Transverse colon (tissue), 4 donors: ENCODE data around the gene CDPF1. TPM values are rescaled to one million over a fixed set of nuclear protein-coding genes. Genes with fewer than 3 reads are reported as not detected.
"Not testable (repeated sequence)": the region's sequence is repeated elsewhere in the genome, so short reads cannot be mapped to it uniquely, and the experiment has no call there.

ENCODE experiments used
- DNase-seq: peaks from one replicate; pipeline ENCODE4 v3.0.0-alpha.2; 2019
- H3K27ac ChIP-seq, 4 donors: fragments of 200-600 bp; sonication (generic); 2 replicates each; pipeline ENCODE4 v1.5.1; 2016 to 2018; ENCODE audit warnings: inconsistent platforms in 4 of 4
- H3K27me3 ChIP-seq: fragments of 200-600 bp; sonication (generic); 2 replicates; pipeline ENCODE4 v1.5.1; 2017; ENCODE audit warnings: inconsistent platforms
- H3K36me3 ChIP-seq, 4 donors: fragments of 200-600 bp; sonication (generic); 2 replicates each; pipeline ENCODE4 v1.5.1; 2017 to 2019; ENCODE audit warnings: inconsistent platforms in 4 of 4
- H3K4me1 ChIP-seq, 4 donors: fragments of 200-600 bp; sonication (generic); 2 replicates each; pipeline ENCODE4 v1.5.1; 2017 to 2020; ENCODE audit warnings: inconsistent platforms in 4 of 4
- H3K4me3 ChIP-seq, 4 donors: fragments of 200-600 bp; sonication (generic); 1 replicate in 1 of 4; 2 replicates in 3 of 4; pipeline versions ENCODE4 v1.5.1 to v1.6.1; 2017 to 2019; ENCODE audit warnings: inconsistent platforms in 4 of 4
- H3K9me3 ChIP-seq, 2 donors: fragments of 200-600 bp; sonication (generic); 2 replicates each; pipeline ENCODE4 v1.5.1; 2017 to 2019; ENCODE audit warnings: inconsistent platforms in 2 of 2
- CTCF ChIP-seq, 5 experiments: fragments of 200-600 bp in 3 of 5; fragments of 450-650 bp in 2 of 5; sonication (generic) in 3 of 5; IDR thresholded peaks; 1 replicate in 2 of 5; 2 replicates in 3 of 5; pipeline ENCODE4 v1.5.1; 2016 to 2017; ENCODE audit warnings: antibody characterized with exemption in 5 of 5, inconsistent platforms in 3 of 5, mild to moderate bottlenecking in 2 of 5, moderate library complexity in 1 of 5
- EP300 ChIP-seq: sonication (generic); formaldehyde crosslinking; IDR thresholded peaks from one replicate; pipeline ENCODE4 v1.6.1; 2017; ENCODE audit warnings: antibody characterized with exemption, low read depth
- POLR2A ChIP-seq: fragments of 450-650 bp; IDR thresholded peaks from one replicate; pipeline ENCODE4 v1.6.1; 2016; ENCODE audit warnings: antibody characterized with exemption, mild to moderate bottlenecking, moderate library complexity
- POLR2AphosphoS5 ChIP-seq, 3 donors: sonication (generic); formaldehyde crosslinking; IDR thresholded peaks; one replicate each; pipeline ENCODE4 v1.6.1; 2016; ENCODE audit warnings: antibody characterized with exemption in 3 of 3
- WGBS, 2 donors: methylation state at CpG; one replicate each; pipeline ENCODE4 v1.1.5; 2018; ENCODE audit warnings: low coverage in 1 of 2; 5-methylcytosine and 5-hydroxymethylcytosine counted together
- in situ Hi-C, 4 donors: fragments of 200-750 bp; cut with MboI; loops; one replicate each; pipeline versions ENCODE4 v1.15.0 to v1.15.1; 2017; ENCODE audit warnings: low sequenced_read_pairs in 3 of 4, low pct_ligation_motif_present in 1 of 4, low pct_unique_long_range_greater_than_20kb in 1 of 4
- intact Hi-C: fragments of 100-400 bp; cut with DNase I; formaldehyde crosslinking; loops from one replicate; pipeline ENCODE4 v1.15.1; 2023; ENCODE audit warnings: low total_unique reads
- total RNA-seq, 4 donors: library from RNA; depleted of rRNA; stranded (reverse); fragments of >200 nt; gene quantifications; one replicate each; pipeline ENCODE4 v1.1.0, GENCODE V29; 2016

Gene CDPF1
- total RNA-seq, 4 donors from 2014 or later: 8.2 to 11.9 (median 9.0) TPM; not detected in 1

GRCh38 chr22:46264520-46264919, 14.4 kb upstream of the CDPF1 start:
- H3K27me3 ChIP-seq, H3K36me3 ChIP-seq, H3K4me3 ChIP-seq, intact Hi-C loops, H3K9me3 ChIP-seq, in situ Hi-C loops: not testable (repeated sequence)
- DNase-seq: peak; percentile 74
- 60 to 74% methylated on average over 1 to 6 of the region's 6 CpGs for WGBS, 2 donors
- Histone ChIP-seq H3K27ac (peak overlapping the region; percentile 53 to 70 (median 63)), H3K4me1 (peaks cover 9 to 45% (median 31%) of the 10 kb centered on the region in 4 donors)
- peak in 2 of 3 donors; percentile 35 to 55 for TF ChIP-seq POLR2AphosphoS5 (IDR thresholded peaks at IDR 0.05)
- TF ChIP-seq POLR2A: peak; percentile 29

DNA sequence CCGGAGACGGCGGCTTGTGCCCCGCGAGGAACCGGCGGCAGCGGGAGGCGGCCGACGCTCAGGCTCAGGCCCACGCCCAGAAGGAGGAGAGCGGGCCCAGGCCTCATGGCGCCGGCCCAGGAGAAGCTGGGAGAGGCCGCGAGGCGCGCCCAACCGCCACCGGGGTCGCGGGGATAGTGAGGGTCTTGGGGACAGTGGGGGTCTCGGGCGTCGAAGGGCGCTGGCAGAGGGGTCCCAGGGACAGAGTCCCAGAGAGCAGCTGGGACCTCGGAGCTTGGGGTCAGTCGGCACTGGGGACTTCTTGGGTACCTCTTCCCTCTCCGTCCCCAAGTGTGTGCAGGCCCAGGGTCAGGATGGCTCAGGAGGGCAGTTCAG, 13.1 kb upstream of the CDPF1 start, which contains the start of gene PKDREJ:
Gene PKDREJ, minus strand, starts transcription at position 128 of the 375 bp plus-strand sequence. Its CDS starts 21 bp downstream, at position 107.
- in situ Hi-C loops: no loop called here
- Histone ChIP-seq H3K4me1 (peaks cover 9 to 31% (median 23%) of the 10 kb centered on the region in 4 donors), H3K27ac (peak within 1 kb of the TSS; percentile 53 to 70 (median 63)), H3K27me3 (no peaks in the 10 kb centered on the region), H3K9me3 (no peaks in the 10 kb centered on the region), H3K4me3 (peak within 1 kb of the TSS in 3 of 4 donors; percentile 17 to 38 (median 28)), H3K36me3 (no peaks in the 10 kb centered on the region)
- TF ChIP-seq EP300 (no peak), POLR2A (no peak), CTCF (IDR thresholded peaks at IDR 0.05) (no peak)
- intact Hi-C loops: no loop called here
- 90% methylated on average over 12 of the region's 30 CpGs; no CpG with 5 or more reads in 1 of the 2 donors for WGBS, 2 donors
- no peak for DNase-seq

DNA sequence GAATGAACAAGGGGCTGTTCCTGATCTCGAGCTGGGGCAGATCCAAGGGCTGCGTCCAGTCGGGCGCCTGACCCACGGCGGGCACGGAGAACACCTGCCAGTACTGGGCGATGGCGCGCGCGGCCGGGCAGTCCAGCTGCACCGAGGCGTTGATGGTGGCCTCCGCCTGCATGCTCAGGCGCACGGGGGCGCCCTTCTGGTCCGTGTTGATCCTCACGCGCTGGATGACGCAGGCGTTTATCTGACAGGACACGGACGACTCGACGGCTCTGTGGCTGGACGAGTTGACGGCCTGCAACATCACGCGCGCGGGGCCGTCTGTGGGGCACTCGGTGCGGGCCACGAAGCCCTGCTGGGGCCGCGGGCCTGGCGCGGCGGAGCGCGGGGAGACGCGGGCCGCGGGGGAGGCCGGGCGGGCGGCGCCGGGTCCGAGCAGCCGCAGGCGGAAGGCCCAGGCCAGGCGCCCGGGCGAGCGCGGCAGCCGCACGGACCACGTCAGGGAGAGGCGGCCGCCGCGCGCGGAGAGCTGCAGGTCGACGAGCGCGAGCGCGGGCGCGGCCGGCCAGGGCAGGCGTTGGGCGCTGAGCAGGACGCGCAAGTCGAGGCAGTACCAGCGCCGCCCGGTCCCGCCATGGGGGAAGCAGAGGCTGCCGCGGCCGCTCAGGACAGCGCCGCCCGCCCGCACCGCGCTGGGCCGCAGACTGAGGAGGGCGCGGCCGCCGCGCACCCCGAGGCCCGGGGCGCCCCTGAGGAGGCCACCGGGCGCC, 12.5 kb upstream of the CDPF1 start:
- no peaks in the 10 kb centered on the region for H3K9me3 ChIP-seq
- intact Hi-C loops (no loop called here), in situ Hi-C loops (no loop called here)
- H3K4me1 ChIP-seq: peaks cover 9 to 31% (median 22%) of the 10 kb centered on the region in 4 donors
- no peaks in the 10 kb centered on the region for H3K36me3 ChIP-seq
- TF ChIP-seq POLR2AphosphoS5 (IDR thresholded peaks at IDR 0.05) (peak in 1 of 3 donors; percentile 18), CTCF (IDR thresholded peaks at IDR 0.05) (peak in 3 of 5 experiments; percentile 6 to 31 (median 24)), POLR2A (no peak)
- no peaks in the 10 kb centered on the region for H3K27me3 ChIP-seq
- peak overlapping the region in 3 of 4 donors; percentile 17 to 38 (median 28) for H3K4me3 ChIP-seq
- DNase-seq: peak; percentile 71
- WGBS, 2 donors: 52% methylated on average over 67 of the region's 109 CpGs; no CpG with 5 or more reads in 1 of the 2 donors
- H3K27ac ChIP-seq: peak overlapping the region in 2 of 4 donors; percentile 64 to 70

DNA sequence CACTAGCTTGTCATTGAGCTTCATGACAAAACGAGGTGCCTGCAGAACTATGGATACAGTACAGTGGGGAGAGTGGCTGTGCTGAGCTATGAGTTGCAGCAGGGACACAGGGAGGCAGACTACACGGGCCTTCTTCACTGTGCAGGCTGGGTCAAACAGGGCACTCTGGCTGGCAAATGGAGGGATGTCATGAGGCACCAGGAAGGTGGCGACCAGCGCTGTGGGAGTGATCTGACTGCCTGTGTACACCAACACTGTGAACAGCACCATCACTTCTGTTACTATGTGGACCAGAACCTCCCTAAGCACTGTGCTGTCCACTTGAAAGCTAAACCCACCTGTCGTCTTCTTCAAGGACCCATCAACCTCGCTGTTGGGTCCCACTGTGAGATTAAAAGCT, 9.9 kb upstream of the CDPF1 start:
- WGBS, 2 donors: 83 to 93% methylated on average over 2 to 6 of the region's 6 CpGs
- no peaks in the 10 kb centered on the region for H3K9me3 ChIP-seq
- no peak for TF ChIP-seq POLR2AphosphoS5 (IDR thresholded peaks at IDR 0.05)
- no peak for TF ChIP-seq POLR2A
- TF ChIP-seq EP300: no peak
- TF ChIP-seq CTCF (IDR thresholded peaks at IDR 0.05): no peak
- in situ Hi-C loops (no loop called here), intact Hi-C loops (no loop called here)
- H3K4me3 ChIP-seq: no peak overlapping the region
- peaks cover 3 to 17% (median 13%) of the 10 kb centered on the region in 4 donors for H3K4me1 ChIP-seq
- DNase-seq: no peak
- no peaks in the 10 kb centered on the region for H3K36me3 ChIP-seq
- no peaks in the 10 kb centered on the region for H3K27me3 ChIP-seq
- H3K27ac ChIP-seq: no peak overlapping the region
